SKM-1 (cell line): ENCODE results near the gene CAMTA1.

Experiments used
- DNase-seq: peaks from one replicate; lab custom pipeline; 2025; ENCODE audit not compliant: unreplicated experiment; lab: John Stamatoyannopoulos, UW

Gene CAMTA1

DNA sequence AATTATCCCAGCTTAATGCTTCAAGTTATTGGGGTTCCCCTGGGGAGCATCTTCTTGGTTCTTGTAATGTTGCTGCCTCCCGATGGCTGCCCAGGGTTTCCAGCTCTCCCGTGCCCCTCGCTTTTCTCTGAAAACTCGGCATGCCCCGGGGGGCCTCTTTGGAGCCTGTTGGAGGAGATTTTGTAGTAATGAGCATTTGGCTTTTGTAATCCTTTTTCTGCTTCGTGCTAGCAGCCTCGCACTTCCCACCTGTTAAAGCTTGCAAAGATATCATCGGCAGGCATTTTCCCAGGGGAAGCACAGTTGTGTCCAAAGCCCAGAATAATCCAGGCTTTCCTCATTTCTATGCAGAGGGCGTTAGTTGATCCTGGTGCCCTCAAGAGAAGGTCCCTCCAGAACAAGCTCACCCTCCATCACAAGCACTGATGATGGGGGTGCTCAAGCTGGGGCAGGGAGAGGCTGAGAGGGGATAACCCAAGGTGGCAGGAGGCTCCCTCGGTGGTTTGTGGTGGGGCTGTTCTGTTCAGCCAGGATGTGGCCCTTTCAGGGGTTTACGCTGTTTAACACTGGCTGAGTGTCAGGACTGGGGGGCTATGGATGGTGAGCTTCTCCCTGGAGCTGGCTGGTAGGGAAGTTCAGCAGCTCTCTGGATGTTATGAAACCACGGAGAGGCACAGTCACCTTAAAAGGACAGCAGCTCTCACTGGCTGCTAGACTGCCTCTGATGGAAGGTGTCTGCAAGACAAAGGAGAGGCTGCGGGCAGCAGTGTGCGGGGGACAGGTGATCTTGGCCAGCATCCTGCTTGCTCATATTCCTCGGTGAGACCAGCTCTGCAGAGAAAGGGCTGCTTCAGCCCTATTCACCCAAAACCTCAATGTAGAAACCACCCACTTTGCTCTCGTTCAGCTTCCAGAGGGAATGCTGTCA lies 508.7 kb downstream of the CAMTA1 start:
- no peak for DNase-seq

GRCh38 chr1:7294636-7295035 lies 509.4 kb downstream of the CAMTA1 start:
- no peak for DNase-seq

DNA sequence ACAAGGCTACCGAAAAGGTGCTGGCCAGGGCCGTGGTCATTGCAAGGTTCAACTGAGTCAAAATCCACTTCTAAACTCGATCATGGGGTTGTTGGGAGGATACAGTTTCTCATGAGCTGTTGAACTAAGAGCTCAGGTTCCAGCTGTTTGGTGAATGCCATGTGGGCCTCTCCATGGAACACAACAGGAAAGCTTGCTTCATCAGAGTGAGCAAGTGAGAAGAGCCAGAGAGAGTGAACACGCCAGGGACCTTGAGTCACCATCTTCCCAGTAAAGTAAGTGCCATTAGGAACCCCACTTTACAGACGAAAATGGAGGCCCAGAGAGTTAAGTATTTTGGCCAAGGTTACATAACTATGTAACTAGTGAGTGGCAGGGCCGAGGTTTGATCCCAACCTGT lies 510.7 kb downstream of the CAMTA1 start:
- DNase-seq = no peak

GRCh38 chr1:7296968-7297367 lies 511.7 kb downstream of the CAMTA1 start:
- DNase-seq = no peak

DNA sequence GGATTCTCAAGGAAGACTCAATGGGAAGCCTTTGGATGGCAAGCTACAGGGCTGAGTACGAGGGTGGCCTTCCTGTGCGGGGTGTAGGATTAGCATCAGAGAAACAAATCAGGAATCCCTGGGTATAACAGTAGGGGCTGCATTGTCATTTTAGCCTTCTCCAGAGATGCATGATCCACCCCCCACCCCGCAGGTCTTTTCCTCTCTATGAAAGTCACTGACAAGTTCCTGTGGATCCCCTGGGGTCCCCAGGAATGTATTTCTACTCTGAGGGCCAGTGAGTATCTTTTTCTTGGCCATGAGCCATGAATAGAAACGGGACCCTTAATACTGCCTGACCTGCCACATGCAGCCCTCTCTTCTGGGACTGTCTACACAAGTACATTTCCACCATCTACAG lies 512.9 kb downstream of the CAMTA1 start:
- DNase-seq = no peak

DNA sequence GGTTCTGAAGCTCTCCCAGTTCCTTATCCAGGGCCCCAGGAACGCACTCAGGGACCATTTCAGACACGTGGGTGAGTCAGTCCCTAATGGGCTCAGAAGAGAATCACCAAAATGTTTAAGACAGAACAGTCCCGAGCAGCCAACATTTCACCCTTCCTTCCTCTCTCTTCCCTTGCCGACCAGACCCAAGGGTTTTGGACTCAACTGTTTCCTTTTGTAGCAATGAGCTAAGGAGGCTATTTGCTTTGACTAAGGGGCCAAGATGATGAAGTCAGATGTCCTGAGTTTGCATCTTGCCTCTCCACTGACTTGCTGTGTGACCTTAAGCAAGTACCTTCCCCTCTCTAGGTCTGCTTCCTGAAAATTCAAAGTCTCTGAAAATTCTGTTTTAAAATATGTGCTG lies 513.5 kb downstream of the CAMTA1 start:
- no peak for DNase-seq

- no peak for DNase-seq
Observed at GRCh38 chr1:7299329-7299799, 514.1 kb downstream of the CAMTA1 start.

GRCh38 chr1:7299994-7300393 lies 514.7 kb downstream of the CAMTA1 start:
- no peak for DNase-seq

GRCh38 chr1:7300893-7301663 lies 515.8 kb downstream of the CAMTA1 start:
- no peak for DNase-seq

- DNase-seq = no peak
Observed at GRCh38 chr1:7301664-7301981, 516.4 kb downstream of the CAMTA1 start.

- DNase-seq = no peak
Observed at GRCh38 chr1:7302126-7302525, 516.9 kb downstream of the CAMTA1 start.

DNA sequence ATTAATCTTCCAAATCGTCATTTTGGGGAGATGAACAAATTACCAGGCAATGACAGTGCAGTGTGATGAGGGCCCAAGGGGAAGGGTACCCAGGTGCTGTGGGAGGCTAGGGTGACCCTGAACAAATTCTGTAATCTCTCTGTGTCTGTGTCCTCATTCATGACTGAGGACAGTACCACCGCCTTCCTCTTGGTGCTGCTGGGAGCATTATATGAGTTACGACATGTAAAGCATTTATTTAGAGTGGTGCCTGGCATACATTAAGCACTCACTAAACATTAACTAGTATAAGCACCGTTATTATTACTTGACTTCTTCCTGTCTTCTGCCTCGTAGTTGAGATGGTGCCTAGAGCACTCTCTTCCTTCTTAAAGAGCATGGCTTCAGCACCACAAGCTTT lies 517.6 kb downstream of the CAMTA1 start:
- DNase-seq = no peak

GRCh38 chr1:7303554-7304317 lies 518.5 kb downstream of the CAMTA1 start:
- no peak for DNase-seq

DNA sequence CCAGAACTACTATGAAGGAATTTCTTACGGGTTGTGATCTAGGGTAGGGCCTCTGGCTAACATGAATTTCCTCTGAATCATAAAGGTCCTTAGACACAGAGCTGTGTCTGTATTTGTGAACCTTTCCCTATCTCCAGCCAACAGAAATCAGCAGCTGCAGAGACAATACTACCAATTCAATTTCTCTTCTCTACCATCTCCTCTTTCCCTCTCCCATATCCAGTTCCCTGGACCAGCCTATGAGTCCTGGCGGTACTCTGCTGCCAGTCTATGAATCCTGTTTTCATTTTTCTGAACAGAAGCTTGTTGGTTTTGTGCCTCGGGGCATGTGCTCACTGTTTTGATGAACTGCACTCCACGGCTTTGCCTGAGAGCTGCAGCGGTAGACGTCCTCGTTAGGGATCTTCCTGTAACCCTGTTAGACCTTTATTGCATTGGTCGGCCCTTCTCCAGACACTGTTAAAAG lies 527.9 kb downstream of the CAMTA1 start:
- DNase-seq = no peak

- DNase-seq = no peak
Observed at GRCh38 chr1:7313826-7314225, 528.6 kb downstream of the CAMTA1 start.

DNA sequence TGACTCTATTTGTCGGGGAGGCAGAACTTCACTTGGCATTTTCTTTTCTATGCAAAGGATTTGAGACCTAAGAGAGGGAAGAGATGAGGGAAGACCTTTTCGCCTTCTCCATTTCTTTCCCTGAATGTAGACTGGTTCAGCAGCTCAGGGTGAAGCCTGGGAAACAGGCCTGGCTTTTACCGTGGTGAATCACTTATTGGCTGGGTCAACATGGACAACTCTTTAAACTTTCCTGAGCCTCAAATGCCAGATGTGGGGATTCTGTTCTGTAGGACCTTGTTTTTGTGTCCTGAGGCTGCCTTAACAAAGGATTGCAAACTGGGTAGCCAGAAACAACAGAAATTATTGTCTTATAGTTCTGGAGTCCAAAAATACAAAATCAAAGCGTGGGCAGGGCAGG lies 530.1 kb downstream of the CAMTA1 start:
- DNase-seq = no peak

GRCh38 chr1:7315946-7316345 lies 530.7 kb downstream of the CAMTA1 start:
- no peak for DNase-seq

GRCh38 chr1:7317888-7318287 lies 532.6 kb downstream of the CAMTA1 start:
- DNase-seq = no peak

DNA sequence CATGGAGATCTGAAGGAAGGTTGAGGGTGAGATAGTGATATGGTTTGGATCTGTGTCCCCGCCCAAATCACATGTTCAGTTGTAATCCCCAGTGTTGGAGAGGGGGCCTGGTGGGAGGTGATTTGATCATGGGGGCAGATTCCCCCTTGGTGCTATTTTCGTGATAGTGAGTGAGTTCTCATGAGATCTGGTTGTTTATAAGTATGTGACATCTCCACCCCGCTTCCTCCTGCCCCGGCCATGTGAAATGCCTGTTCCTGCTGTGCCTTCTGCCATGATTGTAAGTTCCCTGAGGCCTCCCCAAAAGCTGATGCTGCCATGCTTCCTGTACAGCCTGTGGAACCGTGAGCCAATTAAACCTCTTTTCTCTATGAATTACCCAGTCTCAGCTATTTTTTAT lies 533.9 kb downstream of the CAMTA1 start:
- DNase-seq = no peak

GRCh38 chr1:7320661-7321060 lies 535.4 kb downstream of the CAMTA1 start:
- DNase-seq = no peak

DNA sequence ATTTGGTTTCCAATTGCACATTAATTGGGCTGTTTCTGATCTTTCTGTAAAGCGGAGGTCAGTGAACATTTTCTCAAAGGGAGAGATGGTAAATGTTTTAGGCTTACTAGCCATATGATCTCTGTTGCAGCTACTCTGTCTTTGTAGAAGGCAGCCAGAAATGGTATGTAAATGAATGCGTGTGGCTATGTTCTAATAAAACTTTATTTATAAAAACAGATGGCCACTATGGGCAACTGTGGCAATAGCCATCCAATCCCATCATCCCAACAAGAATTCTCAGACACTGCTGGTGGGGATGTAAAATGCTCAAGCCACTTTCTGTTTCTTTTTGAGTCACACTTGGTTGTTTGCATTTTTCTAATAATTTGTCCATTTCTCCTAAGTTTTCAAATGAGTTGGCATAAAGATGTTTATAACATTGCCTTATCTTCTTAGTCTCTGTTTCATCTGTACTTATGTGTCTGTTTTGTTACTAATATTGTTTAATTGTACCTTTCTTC lies 537.1 kb downstream of the CAMTA1 start:
- DNase-seq = no peak
